HepG2 (cell line): ENCODE results near the gene ISCA2. TPM values are rescaled to one million over a fixed set of nuclear protein-coding genes. Genes with fewer than 3 reads are reported as not detected.
A peak's percentile ranks its signal among the peaks of the same experiment; 100 is the strongest.

ENCODE experiments used
- CBX1 ChIP-seq: IDR thresholded peaks from one replicate; pipeline ENCODE4 v1.6.1; 2016; ENCODE audit warnings: antibody characterized with exemption, low read depth
- CEBPG ChIP-seq: IDR thresholded peaks from 2 replicates; pipeline ENCODE4 v1.6.1; 2016
- ETV6 ChIP-seq: sonication (generic); formaldehyde crosslinking; conservative IDR thresholded peaks from 2 replicates; pipeline ENCODE4 v1.4.0; 2020; ENCODE audit warnings: missing genetic modification reagents
- FOXP1 ChIP-seq, 2 experiments: fragments of 450-650 bp in 1 of 2; IDR thresholded peaks; 2 replicates each; pipeline ENCODE4 v1.6.1; 2017 to 2018; ENCODE audit warnings: antibody characterized with exemption in 1 of 2
- GATAD2A ChIP-seq: IDR thresholded peaks from 2 replicates; pipeline ENCODE4 v1.6.1; 2016
- GTF3A ChIP-seq: sonication (generic); formaldehyde crosslinking; conservative IDR thresholded peaks from 2 replicates; pipeline ENCODE4 v1.4.0; 2020; ENCODE audit warnings: mild to moderate bottlenecking, missing genetic modification reagents
- HMGA1 ChIP-seq: sonication (generic); formaldehyde crosslinking; conservative IDR thresholded peaks from 2 replicates; pipeline ENCODE4 v1.4.0; 2020; ENCODE audit warnings: missing genetic modification reagents
- KDM2A ChIP-seq: sonication (generic); formaldehyde crosslinking; IDR thresholded peaks from 2 replicates; pipeline ENCODE4 v1.4.0; 2020; ENCODE audit warnings: low read depth, missing genetic modification reagents, borderline replicate concordance
- MBNL3 ChIP-seq: fragments of 250-450 bp; sonication (Bioruptor Pico); conservative IDR thresholded peaks from 2 replicates; pipeline ENCODE4 v1.8.0; 2022; ENCODE audit warnings: mild to moderate bottlenecking, inconsistent platforms
- NFKB2 ChIP-seq: sonication (generic); formaldehyde crosslinking; IDR thresholded peaks from 2 replicates; pipeline ENCODE4 v1.4.0; 2020; ENCODE audit warnings: missing genetic modification reagents, borderline replicate concordance
- NFYB ChIP-seq: sonication (generic); formaldehyde crosslinking; IDR thresholded peaks from 2 replicates; pipeline ENCODE4 v1.4.0; 2020; ENCODE audit warnings: missing genetic modification reagents
- PBX2 ChIP-seq: IDR thresholded peaks from 2 replicates; pipeline ENCODE4 v1.6.1; 2016; ENCODE audit warnings: control low read depth
- REPIN1 ChIP-seq: sonication (generic); formaldehyde crosslinking; IDR thresholded peaks from 2 replicates; pipeline ENCODE4 v1.8.0; 2022; ENCODE audit warnings: missing genetic modification reagents, low read depth, mild to moderate bottlenecking, borderline replicate concordance
- RORA ChIP-seq: sonication (generic); formaldehyde crosslinking; IDR thresholded peaks from 2 replicates; pipeline ENCODE4 v1.5.0; 2020; ENCODE audit warnings: mild to moderate bottlenecking, missing genetic modification reagents, moderate library complexity
- SETDB1 ChIP-seq: sonication (generic); formaldehyde crosslinking; IDR thresholded peaks from 2 replicates; pipeline ENCODE4 v1.5.1; 2020; ENCODE audit warnings: missing genetic modification reagents, mild to moderate bottlenecking, borderline replicate concordance
- SNAI1 ChIP-seq: sonication (generic); formaldehyde crosslinking; IDR thresholded peaks from 2 replicates; pipeline ENCODE4 v1.5.0; 2020; ENCODE audit warnings: mild to moderate bottlenecking, missing genetic modification reagents, borderline replicate concordance
- TCF12 ChIP-seq, 2 experiments: fragments of 450-650 bp in 1 of 2; sonication (generic) in 1 of 2; formaldehyde crosslinking in 1 of 2; IDR thresholded peaks; 2 replicates each; pipeline versions ENCODE4 v1.6.1 to v1.8.0; 2017 to 2022; ENCODE audit warnings: antibody characterized with exemption in 1 of 2, mild to moderate bottlenecking in 1 of 2, missing genetic modification reagents in 1 of 2, moderate library complexity in 1 of 2
- TSC22D2 ChIP-seq: sonication (generic); formaldehyde crosslinking; IDR thresholded peaks from 2 replicates; pipeline ENCODE4 v1.5.1; 2020; ENCODE audit warnings: missing genetic modification reagents, mild to moderate bottlenecking, borderline replicate concordance
- ZNF326 ChIP-seq: sonication (generic); formaldehyde crosslinking; IDR thresholded peaks from 2 replicates; pipeline ENCODE4 v1.4.0; 2020; ENCODE audit warnings: missing genetic modification reagents, borderline replicate concordance
- ZNF430 ChIP-seq: sonication (generic); formaldehyde crosslinking; IDR thresholded peaks from 2 replicates; pipeline ENCODE4 v1.9.0; 2021; ENCODE audit warnings: mild to moderate bottlenecking, missing genetic modification reagents
- ZNF543 ChIP-seq: sonication (generic); formaldehyde crosslinking; IDR thresholded peaks from 2 replicates; pipeline ENCODE4 v1.4.0; 2020; ENCODE audit warnings: mild to moderate bottlenecking, missing genetic modification reagents
- ZNF550 ChIP-seq: sonication (generic); formaldehyde crosslinking; IDR thresholded peaks from 2 replicates; pipeline ENCODE4 v1.4.0; 2020; ENCODE audit warnings: mild to moderate bottlenecking, missing genetic modification reagents, borderline replicate concordance
- ZNF576 ChIP-seq: sonication (generic); formaldehyde crosslinking; IDR thresholded peaks from 2 replicates; pipeline ENCODE4 v1.4.0; 2020; ENCODE audit warnings: mild to moderate bottlenecking, missing genetic modification reagents
- polyA plus RNA-seq, 8 experiments: library from polyadenylated mRNA; depleted of rRNA in 3 of 8; stranded (reverse) in 7 of 8; unstranded in 1 of 8; fragments of >200 nt; fragmentation: Illumina TruSeq in 4 of 8; extraction: Trizol in 4 of 8; gene quantifications; 2 replicates each; pipeline versions ENCODE4 v1.2.1 to v1.2.3, GENCODE V29; 2011 to 2016; ENCODE audit warnings: low read depth in 4 of 8, missing spikeins in 1 of 8, mixed read lengths in 1 of 8; ENCODE audit not compliant: insufficient read depth in 1 of 8
- total RNA-seq, 5 experiments: library from RNA; depleted of rRNA; stranded (reverse); fragments of >200 nt; fragmentation: Illumina TruSeq; extraction: Trizol; gene quantifications; 2 replicates each; pipeline ENCODE4 v1.2.3, GENCODE V29; 2016; ENCODE audit warnings: low read depth in 1 of 5
- TF ChIP-seq, protein P1 (sequence below): sonication (generic); formaldehyde crosslinking; IDR thresholded peaks from 2 replicates; pipeline ENCODE4 v1.4.0; 2020; ENCODE audit warnings: mild to moderate bottlenecking, missing genetic modification reagents
- TF ChIP-seq, protein P2 (sequence below): IDR thresholded peaks from 2 replicates; pipeline ENCODE4 v1.6.1; 2012; ENCODE audit warnings: inconsistent platforms
- TF ChIP-seq, protein P3 (sequence below): sonication (generic); formaldehyde crosslinking; IDR thresholded peaks from 2 replicates; pipeline ENCODE4 v1.5.1; 2020; ENCODE audit warnings: missing genetic modification reagents, mild to moderate bottlenecking, borderline replicate concordance

ISCA2 gene
- total and polyA plus RNA-seq, 2 of the 13 experiments (the other 11 are each of a cell fraction or from before 2014, with no cell fraction given): 32.1 to 43.4 TPM

- TF ChIP-seq ZNF543 (no peak), GTF3A (CRISPR knock-in tag) (0 out of 2 replicates have a peak, but pooled peaks have one; percentile 56), PBX2 (CRISPR knock-in tag) (no peak), TSC22D2 (0 out of 2 replicates have a peak, but pooled peaks have one; percentile 55), ZNF326 (no peak), ETV6 (CRISPR knock-in tag) (0 out of 2 replicates have a peak, but pooled peaks have one; percentile 48), NFYB (CRISPR knock-in tag) (no peak), SNAI1 (0 out of 2 replicates have a peak, but pooled peaks have one; percentile 57), KDM2A (CRISPR knock-in tag) (peak; percentile 61; the same call in 1 of the 2 replicates), NFKB2 (CRISPR knock-in tag) (peak; percentile 51; the same call in 1 of the 2 replicates), GATAD2A (CRISPR knock-in tag) (no peak), RORA (CRISPR knock-in tag) (no peak), CBX1 (no peak), REPIN1 (CRISPR knock-in tag) (no peak), ZNF550 (CRISPR knock-in tag) (no peak), MBNL3 (CRISPR knock-in tag) (no peak), ZNF576 (no peak), ZNF430 (no peak), TCF12 (IDR thresholded peaks at IDR 0.05) (no peak), TCF12 (CRISPR knock-in tag; IDR thresholded peaks at IDR 0.05) (0 out of 2 replicates have a peak, but pooled peaks have one; percentile 26), CEBPG (CRISPR knock-in tag) (0 out of 2 replicates have a peak, but pooled peaks have one; percentile 9), SETDB1 (CRISPR knock-in tag) (no peak), HMGA1 (no peak), FOXP1 (IDR thresholded peaks at IDR 0.05) (no peak), FOXP1 (CRISPR knock-in tag; IDR thresholded peaks at IDR 0.05) (no peak)
- TF ChIP-seq, protein P1, sequence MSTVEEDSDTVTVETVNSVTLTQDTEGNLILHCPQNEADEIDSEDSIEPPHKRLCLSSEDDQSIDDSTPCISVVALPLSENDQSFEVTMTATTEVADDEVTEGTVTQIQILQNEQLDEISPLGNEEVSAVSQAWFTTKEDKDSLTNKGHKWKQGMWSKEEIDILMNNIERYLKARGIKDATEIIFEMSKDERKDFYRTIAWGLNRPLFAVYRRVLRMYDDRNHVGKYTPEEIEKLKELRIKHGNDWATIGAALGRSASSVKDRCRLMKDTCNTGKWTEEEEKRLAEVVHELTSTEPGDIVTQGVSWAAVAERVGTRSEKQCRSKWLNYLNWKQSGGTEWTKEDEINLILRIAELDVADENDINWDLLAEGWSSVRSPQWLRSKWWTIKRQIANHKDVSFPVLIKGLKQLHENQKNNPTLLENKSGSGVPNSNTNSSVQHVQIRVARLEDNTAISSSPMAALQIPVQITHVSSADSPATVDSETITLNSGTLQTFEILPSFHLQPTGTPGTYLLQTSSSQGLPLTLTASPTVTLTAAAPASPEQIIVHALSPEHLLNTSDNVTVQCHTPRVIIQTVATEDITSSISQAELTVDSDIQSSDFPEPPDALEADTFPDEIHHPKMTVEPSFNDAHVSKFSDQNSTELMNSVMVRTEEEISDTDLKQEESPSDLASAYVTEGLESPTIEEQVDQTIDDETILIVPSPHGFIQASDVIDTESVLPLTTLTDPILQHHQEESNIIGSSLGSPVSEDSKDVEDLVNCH (CRISPR knock-in tag): no peak
- TF ChIP-seq, protein P2, sequence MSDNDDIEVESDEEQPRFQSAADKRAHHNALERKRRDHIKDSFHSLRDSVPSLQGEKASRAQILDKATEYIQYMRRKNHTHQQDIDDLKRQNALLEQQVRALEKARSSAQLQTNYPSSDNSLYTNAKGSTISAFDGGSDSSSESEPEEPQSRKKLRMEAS: peak; percentile 28; the same call in 1 of the 2 replicates
- TF ChIP-seq, protein P3, sequence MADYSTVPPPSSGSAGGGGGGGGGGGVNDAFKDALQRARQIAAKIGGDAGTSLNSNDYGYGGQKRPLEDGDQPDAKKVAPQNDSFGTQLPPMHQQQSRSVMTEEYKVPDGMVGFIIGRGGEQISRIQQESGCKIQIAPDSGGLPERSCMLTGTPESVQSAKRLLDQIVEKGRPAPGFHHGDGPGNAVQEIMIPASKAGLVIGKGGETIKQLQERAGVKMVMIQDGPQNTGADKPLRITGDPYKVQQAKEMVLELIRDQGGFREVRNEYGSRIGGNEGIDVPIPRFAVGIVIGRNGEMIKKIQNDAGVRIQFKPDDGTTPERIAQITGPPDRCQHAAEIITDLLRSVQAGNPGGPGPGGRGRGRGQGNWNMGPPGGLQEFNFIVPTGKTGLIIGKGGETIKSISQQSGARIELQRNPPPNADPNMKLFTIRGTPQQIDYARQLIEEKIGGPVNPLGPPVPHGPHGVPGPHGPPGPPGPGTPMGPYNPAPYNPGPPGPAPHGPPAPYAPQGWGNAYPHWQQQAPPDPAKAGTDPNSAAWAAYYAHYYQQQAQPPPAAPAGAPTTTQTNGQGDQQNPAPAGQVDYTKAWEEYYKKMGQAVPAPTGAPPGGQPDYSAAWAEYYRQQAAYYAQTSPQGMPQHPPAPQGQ (CRISPR knock-in tag): no peak
Observed at GRCh38 chr14:74492776-74493342, 706 bp upstream of the ISCA2 start, which contains the start of gene NPC2 (continued).
